HG03039 (cell line): ENCODE data around the gene C15orf62.

Experiments
- ATAC-seq: cut with Tn5 transposase; IDR thresholded peaks from one replicate; pipeline ENCODE4 v1.9.1; 2021; ENCODE audit warnings: mild to moderate bottlenecking, moderate library complexity; ENCODE audit not compliant: unreplicated experiment

C15orf62 gene, protein sequence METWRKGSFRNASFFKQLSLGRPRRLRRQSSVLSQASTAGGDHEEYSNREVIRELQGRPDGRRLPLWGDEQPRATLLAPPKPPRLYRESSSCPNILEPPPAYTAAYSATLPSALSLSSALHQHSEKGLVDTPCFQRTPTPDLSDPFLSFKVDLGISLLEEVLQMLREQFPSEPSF

GRCh38 chr15:40769274-40770146, at the start of gene C15orf62:
TSS of gene C15orf62 (plus strand) at chr15:40769980. CDS start at chr15:40770496, 516 bp downstream.
- no peak for ATAC-seq

DNA sequence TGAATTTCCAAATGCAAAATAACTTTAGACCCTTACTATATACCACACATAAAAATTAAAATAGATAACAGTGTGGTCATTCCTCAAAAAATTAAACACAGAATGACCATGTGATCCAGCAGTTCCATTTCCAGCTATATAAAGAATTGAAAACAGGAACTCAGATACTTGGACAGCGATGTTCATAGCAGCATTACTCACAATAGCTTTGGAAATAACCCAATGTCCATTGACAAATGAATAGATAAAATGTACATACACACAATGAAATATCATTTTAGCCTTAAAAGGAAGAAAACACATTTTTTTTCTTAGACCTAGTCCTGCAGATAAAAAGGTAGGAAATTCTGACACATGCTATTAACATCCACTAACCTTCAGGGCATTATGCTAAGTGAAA, 48.1 kb upstream of the C15orf62 start:
- no peak for ATAC-seq

DNA sequence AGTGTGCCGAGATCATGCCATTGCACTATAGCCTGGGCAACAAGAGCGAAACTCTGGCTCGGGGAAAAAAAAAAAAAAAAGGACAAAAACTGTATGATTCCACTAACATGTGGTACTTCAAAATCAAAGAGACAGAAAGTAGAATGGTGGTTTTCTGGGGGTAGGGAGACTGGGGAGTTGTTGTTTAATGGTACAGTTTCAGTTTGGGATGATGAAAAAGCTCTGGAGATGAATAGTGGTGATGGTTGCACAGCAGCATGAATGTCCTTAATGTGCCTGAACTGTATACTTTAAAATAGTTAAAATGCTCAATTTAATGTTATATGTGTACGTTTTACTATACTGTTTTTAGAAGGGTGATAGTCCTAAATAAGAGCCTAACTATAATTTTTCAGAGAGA, 47.4 kb upstream of the C15orf62 start:
- no peak for ATAC-seq

DNA sequence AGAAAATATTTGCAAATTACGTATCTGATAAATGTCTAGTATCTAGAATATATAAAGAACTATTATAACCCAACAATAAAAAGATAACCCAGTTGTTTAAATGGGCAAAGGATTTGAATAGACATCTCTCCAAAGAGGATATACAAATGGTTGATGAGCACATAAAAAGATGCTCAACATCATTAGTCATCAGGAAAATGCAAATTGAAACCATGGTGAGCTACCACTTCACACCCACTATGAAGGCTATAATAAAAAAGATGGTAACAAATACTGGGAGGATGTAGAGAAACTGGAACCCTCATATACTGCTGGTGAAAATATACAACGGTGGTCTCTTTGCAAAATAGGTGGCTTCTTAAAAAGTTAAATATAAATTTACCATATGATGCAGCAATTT, 46.8 kb upstream of the C15orf62 start:
- no peak for ATAC-seq

DNA sequence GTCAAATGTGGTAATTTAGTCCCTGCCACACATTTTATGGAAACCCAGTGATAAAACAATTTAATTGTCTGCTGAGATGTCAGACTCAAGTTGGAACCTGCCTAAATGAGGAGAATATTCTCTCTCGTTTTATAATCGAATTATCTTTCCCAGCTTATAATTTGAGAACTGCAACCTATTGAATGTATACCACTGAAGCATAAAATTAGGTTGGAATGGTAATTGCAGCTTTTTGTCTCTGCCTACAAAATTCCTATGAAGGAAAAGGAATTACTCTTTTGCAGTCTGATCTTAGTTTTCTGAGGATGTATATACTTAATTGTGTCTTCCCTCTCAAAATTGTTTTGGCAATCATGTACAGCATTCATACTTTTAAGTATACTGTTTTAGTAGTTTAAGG, 45.9 kb upstream of the C15orf62 start:
- ATAC-seq: no peak

GRCh38 chr15:40731034-40731433, 38.7 kb upstream of the C15orf62 start:
- ATAC-seq: no peak

DNA sequence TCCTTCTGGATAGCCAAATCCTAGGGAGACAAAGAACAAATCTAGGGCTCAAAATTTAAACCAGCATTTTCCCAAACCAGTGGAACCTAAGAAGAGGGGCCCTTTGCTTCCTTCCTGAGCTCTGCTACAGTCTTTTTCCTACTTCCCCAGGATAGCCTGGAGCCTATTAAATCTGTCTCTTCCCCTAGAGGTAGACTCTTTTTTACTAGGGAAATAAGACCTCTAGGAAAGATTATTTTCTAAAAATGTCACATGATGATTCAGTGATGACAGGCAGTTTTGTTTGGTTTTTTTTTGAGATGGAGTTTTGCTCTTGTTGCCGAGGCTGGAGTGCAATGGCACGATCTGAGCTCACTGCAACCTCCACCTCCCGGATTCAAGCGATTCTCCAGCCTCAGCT, 33.2 kb upstream of the C15orf62 start:
- ATAC-seq: no peak

DNA sequence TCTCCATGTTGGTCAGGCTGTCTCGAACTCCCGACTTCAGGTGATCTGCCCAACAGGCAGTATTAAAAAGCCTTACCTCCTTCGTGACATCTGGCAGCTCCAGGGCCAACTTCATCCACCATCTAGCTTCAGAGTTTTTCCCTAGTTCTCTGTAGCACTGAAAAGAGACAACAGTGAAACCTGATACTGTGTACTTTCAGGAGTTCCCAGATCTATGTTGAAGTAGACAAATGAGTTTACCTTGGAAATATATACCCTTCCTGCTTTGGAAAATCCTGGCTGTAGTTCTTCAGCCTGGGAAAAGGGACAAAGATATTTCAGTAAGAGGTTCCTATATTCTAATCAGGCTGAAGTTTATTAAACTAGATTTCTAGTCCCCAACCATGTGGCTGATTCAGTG, 32.7 kb upstream of the C15orf62 start:
- ATAC-seq: no peak

GRCh38 chr15:40739047-40739446, 30.7 kb upstream of the C15orf62 start:
- ATAC-seq: no peak

GRCh38 chr15:40739854-40740253, 29.9 kb upstream of the C15orf62 start:
- ATAC-seq: no peak

DNA sequence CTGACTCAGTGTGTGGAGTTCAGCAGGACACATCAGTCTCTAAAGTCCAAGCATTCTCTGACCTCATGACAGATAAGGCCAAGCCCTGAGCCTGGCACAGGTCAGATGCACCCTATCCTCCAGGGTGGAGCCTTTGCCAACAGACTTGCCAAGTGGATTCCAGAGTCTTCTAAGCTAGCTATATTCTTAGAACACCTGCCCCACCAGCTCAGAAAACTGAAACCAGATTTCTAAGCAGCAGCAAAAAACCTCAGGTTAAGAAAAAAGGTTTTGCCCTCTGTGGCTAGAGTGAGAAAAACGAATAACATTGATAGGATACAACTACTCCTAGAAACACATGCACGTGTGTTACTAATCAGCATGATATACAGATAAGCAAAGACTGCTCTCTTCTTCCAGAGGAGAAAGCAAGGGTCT, 26.3 kb upstream of the C15orf62 start:
- no peak for ATAC-seq

DNA sequence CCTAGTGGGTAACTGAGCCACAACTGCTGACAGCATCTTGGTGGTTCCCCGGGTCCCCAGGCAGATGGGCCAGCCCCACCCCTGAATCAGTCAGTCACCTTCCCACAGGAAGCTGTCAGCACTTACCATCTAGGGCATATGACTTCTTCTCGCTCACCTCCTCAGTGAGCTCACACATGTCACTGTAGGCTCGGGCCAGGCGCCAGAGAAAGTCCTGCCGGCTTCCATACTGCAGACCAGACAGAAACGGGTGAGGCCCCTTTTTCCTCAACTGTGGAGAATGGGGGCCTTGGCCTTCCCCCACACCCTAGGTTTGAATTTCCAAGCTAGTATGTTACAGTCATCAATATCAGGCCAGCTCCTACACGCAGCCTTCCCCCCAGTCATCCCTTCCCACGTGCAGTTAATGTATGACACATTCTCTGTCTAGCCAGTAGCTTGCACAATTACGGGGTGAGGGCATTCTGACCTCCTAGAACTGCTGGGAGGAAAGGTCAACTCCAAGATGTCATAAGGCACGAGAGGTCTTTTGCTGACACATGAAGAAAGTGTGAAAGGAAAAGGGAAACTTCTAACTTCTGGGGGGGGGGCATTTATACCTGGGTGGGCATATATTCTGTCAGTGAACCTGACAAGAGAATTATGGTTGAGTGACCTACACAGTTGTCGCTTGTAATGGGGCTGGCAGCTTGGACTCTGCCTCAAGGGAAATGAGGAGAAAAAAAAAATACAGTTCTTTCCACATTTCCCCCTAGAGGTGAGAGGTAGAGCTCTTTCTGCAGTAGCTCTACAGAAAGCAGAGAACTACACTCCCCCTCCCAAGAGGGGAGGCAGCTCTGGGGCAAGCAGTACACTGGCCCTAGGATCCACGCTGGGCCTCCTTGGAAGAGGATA, 25.6 kb upstream of the C15orf62 start:
- no peak for ATAC-seq

- ATAC-seq: no peak
Observed at GRCh38 chr15:40744815-40745152, 25.0 kb upstream of the C15orf62 start.

- no peak for ATAC-seq
Observed at GRCh38 chr15:40746916-40747418, 22.8 kb upstream of the C15orf62 start.

- ATAC-seq: no peak
Observed at GRCh38 chr15:40747685-40748631, 21.8 kb upstream of the C15orf62 start.

DNA sequence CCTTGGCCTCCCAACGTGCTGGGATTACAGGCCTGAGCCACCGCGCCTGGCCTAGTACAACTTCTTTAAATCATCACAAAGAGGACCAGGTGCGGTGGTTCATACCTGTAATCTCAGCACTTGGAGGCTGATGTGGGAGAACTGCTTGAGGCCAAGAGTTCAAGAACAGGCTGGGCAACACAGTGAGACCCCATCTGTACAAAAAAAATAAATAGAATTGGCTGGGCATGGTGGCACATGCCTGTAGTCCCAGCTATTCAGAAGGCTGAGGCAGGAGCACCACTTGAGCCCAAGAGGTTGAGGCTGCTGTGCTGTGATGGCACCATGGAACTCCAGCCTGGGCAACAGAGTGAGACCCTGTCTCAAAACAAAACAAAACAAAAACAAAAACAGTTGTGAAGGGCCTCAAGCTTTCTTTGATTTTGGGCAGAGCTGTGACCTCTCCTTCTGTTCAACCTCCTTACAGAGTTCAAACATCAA, 20.6 kb upstream of the C15orf62 start:
- ATAC-seq: no peak

- ATAC-seq: no peak
Observed at GRCh38 chr15:40750885-40751284, 18.9 kb upstream of the C15orf62 start.

DNA sequence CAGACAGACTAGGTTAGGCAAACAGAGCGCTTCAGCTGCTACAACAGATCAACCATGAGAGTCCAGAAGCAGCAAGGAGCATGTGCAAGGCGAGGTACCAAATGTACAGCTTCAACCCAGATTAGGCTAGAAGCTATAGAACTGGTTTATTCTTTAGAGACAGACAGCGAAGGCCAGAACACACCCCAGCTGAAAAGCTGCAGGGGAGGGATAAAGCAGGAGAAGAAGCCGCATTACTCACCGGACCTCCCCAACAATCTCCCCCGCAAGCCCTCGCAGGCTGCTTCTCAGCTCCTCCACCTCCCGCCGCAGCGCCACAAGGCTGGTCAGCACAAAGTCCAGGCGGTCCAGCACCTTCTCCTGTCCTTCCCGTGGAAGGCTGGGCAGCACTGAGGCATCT, 18.0 kb upstream of the C15orf62 start:
- ATAC-seq: no peak

- peak; percentile 6 for ATAC-seq
Observed at GRCh38 chr15:40754574-40754882, 15.3 kb upstream of the C15orf62 start.
